Amniotic stem cell (primary cell): ENCODE measurements around the gene BICC1.
A peak's percentile ranks its signal among the peaks of the same experiment; 100 is the strongest.
"Not testable (repeated sequence)": the region's sequence is repeated elsewhere in the genome, so short reads cannot be mapped to it uniquely, and the experiment has no call there.

Source experiments
- DNase-seq: peaks from one replicate; lab custom pipeline; 2025; lab: John Stamatoyannopoulos, UW

The BICC1 gene

DNA sequence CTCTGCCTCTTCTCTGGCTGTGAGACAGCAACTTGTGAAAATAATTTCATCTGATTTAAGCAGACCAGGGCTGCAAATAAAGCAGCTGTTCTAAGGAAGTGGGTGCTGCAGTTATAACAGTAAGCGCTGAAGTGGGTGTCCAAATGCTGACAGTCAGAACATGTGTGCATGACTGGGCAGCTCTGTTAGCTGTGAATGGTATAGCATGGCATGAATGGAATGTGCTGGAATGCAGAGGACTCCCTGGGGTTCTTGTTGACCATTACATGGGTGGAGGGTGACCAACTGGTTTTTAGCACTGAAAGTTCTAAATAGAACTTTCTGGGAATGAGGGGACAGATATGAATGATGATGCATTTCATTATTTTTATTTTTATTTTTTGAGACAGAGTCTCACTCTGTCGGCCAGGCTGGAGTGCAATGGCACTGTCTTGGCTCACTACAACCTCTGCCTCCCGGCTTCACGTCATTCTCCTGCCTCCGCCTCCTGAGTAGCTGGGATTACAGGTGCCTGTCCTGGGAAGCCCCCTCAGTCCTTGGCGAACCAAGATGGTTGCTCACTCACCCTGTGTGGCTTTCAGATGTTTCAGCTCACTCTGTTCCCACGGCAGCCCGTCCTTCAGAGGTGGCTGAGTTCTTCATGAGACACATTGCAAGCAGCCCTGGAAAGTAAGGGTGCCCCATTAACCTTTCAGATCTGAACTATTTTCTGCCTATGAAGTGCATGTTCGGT is 344.0 kb downstream of the BICC1 start:
- DNase-seq = peak; percentile 62

DNA sequence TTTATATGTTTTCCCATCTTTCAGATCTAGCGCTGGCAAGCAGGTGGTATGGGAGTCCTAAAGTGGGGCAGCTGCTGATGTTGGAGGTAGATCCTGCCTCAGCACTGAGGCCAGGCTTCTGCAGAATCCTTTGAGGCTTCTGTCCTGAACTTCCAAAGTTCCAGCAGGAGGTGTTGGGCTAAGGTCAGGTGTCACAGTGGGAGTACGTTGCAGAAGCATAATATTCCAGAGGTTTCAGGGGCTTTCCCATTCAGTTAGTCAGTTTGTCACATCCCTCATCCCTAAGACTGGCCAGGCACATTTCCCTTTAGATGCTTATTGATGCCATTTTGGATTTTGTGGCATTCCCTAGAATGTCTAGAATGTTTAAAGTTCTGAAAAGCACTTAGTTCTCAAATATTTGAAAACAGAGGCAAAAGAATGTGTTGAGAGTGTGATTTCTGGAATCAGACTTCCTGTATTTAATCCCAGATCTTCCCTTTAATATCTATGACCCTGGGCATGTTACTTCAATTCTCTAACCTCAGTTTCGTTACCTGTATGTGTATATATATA is 344.7 kb downstream of the BICC1 start:
- no peak for DNase-seq

DNA sequence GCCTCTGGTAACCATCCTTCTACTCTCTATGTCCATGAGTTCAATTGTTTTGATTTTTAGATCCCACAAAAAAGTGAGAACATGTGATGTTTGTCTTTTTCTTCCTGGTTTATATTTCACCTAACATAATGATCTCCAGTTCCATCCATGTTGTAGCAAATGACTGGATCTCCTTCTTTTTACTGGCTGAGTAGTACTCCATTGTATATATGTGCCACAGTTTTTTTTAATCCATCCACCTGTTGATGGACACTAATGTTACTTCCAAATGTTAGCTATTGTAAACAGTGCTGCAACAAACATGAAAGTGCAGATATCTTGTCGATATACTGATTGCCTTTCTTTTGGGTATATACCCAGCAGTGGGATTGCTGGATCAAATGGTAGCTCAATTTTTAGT is 345.5 kb downstream of the BICC1 start:
- not testable (repeated sequence) for DNase-seq

DNA sequence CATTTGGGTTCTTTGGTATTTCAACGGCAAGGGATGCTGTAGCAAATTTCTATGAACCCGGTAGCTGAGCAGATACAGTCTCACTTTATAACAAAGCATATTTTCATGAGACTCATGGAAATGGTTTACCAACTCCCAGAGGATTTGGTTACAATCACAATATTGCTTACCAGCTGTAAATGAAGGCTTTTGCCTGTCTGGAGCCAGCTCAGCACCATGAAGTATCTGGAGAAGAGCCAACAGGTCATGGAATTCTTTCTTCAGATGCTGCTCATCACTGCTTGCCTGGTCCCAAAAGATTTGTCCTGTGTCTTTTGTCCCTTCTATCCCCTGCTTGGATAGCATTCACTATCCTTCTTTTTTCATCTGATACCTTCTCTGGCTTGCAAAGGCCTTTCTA is 346.9 kb downstream of the BICC1 start:
- no peak for DNase-seq

DNA sequence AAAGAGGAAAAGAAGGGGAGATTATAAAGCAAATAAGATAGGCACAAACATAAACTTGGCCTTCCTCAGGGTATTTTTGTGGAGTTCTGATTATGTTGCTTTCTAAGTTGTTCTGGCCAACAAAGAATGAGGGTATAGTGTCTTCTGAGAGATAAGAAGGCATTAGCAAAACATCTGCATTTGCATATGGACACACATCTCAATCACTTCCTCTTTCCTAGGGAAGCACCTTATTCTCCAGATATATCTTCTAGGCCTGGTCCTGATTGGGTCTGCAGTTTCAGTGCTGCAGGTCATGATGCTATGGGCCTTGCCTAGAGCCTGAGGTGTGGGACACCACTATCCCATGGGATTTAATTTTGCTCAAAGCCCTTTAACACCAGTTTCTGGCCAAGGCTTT is 355.0 kb downstream of the BICC1 start:
- no peak for DNase-seq

DNA sequence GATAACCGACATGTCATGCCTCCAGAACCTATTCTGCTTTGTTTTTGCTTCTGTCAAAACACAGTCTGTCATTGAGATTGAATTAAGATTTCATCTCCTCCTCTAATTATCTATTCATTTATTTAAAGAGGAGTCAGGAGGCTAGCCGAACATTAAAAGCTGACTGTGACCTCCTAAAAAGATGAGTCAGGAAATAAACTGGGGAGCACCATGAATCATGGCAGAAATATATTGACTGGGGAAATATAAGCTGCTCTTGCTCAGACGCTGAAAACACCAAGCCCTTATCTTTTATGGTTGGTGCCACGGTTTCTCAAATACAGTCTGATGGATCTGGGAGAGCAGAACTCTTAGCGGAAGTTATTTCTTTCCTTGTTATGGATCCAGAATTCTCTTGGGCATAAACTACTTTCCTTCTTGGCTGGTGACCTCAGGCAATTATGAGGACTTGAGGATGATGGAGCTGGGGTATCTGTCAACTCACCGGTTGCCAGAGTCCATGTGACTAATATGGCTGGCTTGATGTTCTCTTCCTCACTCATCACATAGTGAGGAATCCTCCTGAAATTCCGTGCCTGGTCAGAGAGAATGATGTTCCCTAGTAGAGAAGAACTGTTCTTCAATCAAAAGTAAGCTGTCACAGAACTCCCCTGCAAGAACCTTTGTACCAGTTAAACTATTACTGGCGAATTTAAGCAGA is 356.2 kb downstream of the BICC1 start:
- DNase-seq = no peak

DNA sequence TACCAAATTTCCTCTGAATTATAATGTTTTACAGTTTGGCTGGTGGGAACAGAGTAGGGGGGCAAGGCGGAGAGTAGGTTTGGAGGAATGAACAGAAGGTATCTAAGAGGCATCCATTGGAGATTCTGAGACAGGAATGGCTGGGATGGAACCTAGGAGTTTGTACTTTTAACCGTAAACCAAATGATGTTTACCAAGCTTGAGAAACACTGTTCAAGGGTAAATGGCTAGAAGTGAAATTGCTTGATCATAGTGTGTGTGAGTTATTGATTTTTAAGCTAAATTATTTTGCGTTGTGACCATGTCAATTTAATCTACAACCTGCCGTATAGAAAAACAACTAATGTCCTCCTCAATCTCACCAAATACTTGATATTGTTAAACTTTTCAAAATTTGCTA is 357.4 kb downstream of the BICC1 start:
- no peak for DNase-seq

DNA sequence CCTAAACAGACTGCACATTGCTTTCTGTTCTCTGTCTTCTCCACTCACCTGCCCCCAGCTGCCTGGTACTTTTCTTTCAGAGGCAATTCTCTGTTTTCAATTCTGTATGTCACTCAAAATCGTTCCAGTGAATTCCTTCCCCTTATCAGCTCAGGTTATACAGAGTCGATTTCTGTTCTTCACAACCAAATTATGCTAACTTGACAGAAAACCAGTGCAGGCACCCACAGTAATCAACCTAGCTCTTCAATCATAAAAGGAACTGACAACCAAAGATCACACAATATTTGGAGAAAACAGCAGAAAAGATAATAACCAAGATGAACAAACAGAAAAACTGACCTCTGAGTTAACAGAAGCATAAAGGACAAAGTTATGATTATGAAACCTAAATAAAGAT is 360.5 kb downstream of the BICC1 start:
- DNase-seq = no peak
